ENCODE results near the gene CHAT.
"Not testable (repeated sequence)": the region's sequence is repeated elsewhere in the genome, so short reads cannot be mapped to it uniquely, and the experiment has no call there.

CHAT gene

GRCh38 chr10:49668684-49669083 lies 54.8 kb downstream of the CHAT start:
- no peak for TF ChIP-seq CTCF (IDR thresholded peaks at IDR 0.05; ENCODE audit: control insufficient read depth, insufficient read depth, low read depth, low read length, missing control alignments)
- no peak overlapping the region for H3K4me3 ChIP-seq (ENCODE audit: control insufficient read depth, low read depth, low read length)
- no peak for DNase-seq (ENCODE audit: low read depth)

- H3K4me3 ChIP-seq (ENCODE audit: control insufficient read depth, low read depth, low read length): no peak overlapping the region
- DNase-seq (ENCODE audit: low read depth): no peak
- TF ChIP-seq CTCF (IDR thresholded peaks at IDR 0.05; ENCODE audit: control insufficient read depth, insufficient read depth, low read depth, low read length, missing control alignments): no peak
These were observed 65.1 kb downstream of the CHAT start for GRCh38 chr10:49678827-49679479.

GRCh38 chr10:49679480-49679893 lies 65.7 kb downstream of the CHAT start, which contains the start of gene C10orf53:
TSS of gene C10orf53 (plus strand) at chr10:49679651. CDS start at chr10:49679698, 47 bp downstream.
- no peak for DNase-seq (ENCODE audit: low read depth)
- no peak within 1 kb of the TSS for H3K4me3 ChIP-seq (ENCODE audit: control insufficient read depth, low read depth, low read length)
- TF ChIP-seq CTCF (IDR thresholded peaks at IDR 0.05; ENCODE audit: control insufficient read depth, insufficient read depth, low read depth, low read length, missing control alignments): no peak

GRCh38 chr10:49682449-49682848 lies 68.6 kb downstream of the CHAT start:
- not testable (repeated sequence) for H3K4me3 ChIP-seq (ENCODE audit: control insufficient read depth, low read depth, low read length); DNase-seq (ENCODE audit: low read depth)

GRCh38 chr10:49682879-49683278 lies 69.0 kb downstream of the CHAT start:
- no peak for DNase-seq (ENCODE audit: low read depth)
- no peak overlapping the region for H3K4me3 ChIP-seq (ENCODE audit: control insufficient read depth, low read depth, low read length)
- TF ChIP-seq CTCF (IDR thresholded peaks at IDR 0.05; ENCODE audit: control insufficient read depth, insufficient read depth, low read depth, low read length, missing control alignments): no peak

- TF ChIP-seq CTCF (IDR thresholded peaks at IDR 0.05; ENCODE audit: control insufficient read depth, insufficient read depth, low read depth, low read length, missing control alignments): no peak
- no peak overlapping the region for H3K4me3 ChIP-seq (ENCODE audit: control insufficient read depth, low read depth, low read length)
- no peak for DNase-seq (ENCODE audit: low read depth)
These were observed 72.8 kb downstream of the CHAT start for GRCh38 chr10:49686651-49687050.

- DNase-seq (ENCODE audit: low read depth): no peak
- no peak overlapping the region for H3K4me3 ChIP-seq (ENCODE audit: control insufficient read depth, low read depth, low read length)
- no peak for TF ChIP-seq CTCF (IDR thresholded peaks at IDR 0.05; ENCODE audit: control insufficient read depth, insufficient read depth, low read depth, low read length, missing control alignments)
These were observed 74.5 kb downstream of the CHAT start for GRCh38 chr10:49688261-49688846.
